Measurements from ENCODE around the gene RAB30.
"Not testable (repeated sequence)": the region's sequence is repeated elsewhere in the genome, so short reads cannot be mapped to it uniquely, and the experiment has no call there.

DNA sequence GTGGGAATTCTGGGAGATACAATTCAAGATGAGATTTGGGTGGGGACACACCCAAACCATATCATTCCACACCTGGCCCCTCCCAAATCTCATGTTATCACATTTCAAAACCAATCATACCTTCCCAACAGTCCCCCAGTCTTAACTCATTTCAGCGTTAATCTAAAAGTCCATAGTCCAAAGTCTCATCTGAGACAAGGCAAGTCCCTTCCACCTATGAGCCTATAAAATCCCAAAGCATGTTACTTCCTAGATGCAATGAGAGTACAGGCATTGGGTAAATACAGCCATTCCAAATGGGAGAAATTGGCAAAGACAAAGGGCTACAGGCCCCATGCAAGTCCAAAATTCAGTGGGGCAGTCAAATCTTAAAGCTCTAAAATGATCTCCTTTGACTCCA is 128.3 kb downstream of the RAB30 start:
- TF ChIP-seq, protein P1, sequence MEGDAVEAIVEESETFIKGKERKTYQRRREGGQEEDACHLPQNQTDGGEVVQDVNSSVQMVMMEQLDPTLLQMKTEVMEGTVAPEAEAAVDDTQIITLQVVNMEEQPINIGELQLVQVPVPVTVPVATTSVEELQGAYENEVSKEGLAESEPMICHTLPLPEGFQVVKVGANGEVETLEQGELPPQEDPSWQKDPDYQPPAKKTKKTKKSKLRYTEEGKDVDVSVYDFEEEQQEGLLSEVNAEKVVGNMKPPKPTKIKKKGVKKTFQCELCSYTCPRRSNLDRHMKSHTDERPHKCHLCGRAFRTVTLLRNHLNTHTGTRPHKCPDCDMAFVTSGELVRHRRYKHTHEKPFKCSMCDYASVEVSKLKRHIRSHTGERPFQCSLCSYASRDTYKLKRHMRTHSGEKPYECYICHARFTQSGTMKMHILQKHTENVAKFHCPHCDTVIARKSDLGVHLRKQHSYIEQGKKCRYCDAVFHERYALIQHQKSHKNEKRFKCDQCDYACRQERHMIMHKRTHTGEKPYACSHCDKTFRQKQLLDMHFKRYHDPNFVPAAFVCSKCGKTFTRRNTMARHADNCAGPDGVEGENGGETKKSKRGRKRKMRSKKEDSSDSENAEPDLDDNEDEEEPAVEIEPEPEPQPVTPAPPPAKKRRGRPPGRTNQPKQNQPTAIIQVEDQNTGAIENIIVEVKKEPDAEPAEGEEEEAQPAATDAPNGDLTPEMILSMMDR (IDR thresholded peaks at IDR 0.05), result not testable (repeated sequence)
- TF ChIP-seq POLR2A (IDR thresholded peaks at IDR 0.05), result not testable (repeated sequence)
